ENCODE results near the gene NFIA.

- no peak for TF ChIP-seq REST (IDR thresholded peaks at IDR 0.05; ENCODE audit: low read depth)
- TF ChIP-seq TAF1 (IDR thresholded peaks at IDR 0.05; ENCODE audit: low read depth), result no peak
- TF ChIP-seq EP300 (IDR thresholded peaks at IDR 0.05; ENCODE audit: borderline replicate concordance), result no peak
- no peak for TF ChIP-seq CREB1 (IDR thresholded peaks at IDR 0.05; ENCODE audit: low read depth)
- no peak for TF ChIP-seq MAX (IDR thresholded peaks at IDR 0.05)
- no peak for TF ChIP-seq YY1 (IDR thresholded peaks at IDR 0.05; ENCODE audit: low read depth)
- TF ChIP-seq NFIC (IDR thresholded peaks at IDR 0.05), result no peak
Measured at GRCh38 chr1:61111084-61112004, 29.0 kb downstream of the NFIA start.

Data from Ishikawa (cell line).